Neuron (in vitro differentiated cells): ENCODE measurements around the gene EHHADH.
"Not testable (repeated sequence)": the region's sequence is repeated elsewhere in the genome, so short reads cannot be mapped to it uniquely, and the experiment has no call there.

Experiments
- H2AFZ ChIP-seq: one replicate; pipeline ENCODE4 v1.6.1; 2013; ENCODE audit warnings: low read depth, mild to moderate bottlenecking, inconsistent platforms, low read length, moderate library complexity
- H3K27me3 ChIP-seq: one replicate; pipeline ENCODE4 v1.6.1; 2013; ENCODE audit warnings: low read length; ENCODE audit not compliant: insufficient read depth
- H3K36me3 ChIP-seq: one replicate; pipeline ENCODE4 v1.6.1; 2013; ENCODE audit warnings: low read length; ENCODE audit not compliant: insufficient read depth
- H3K4me1 ChIP-seq: one replicate; pipeline ENCODE4 v1.6.1; 2013; ENCODE audit warnings: low read length; ENCODE audit not compliant: insufficient read depth
- H3K4me3 ChIP-seq: 2 replicates; pipeline ENCODE4 v1.5.1; 2013; ENCODE audit warnings: mild to moderate bottlenecking, low read length, moderate library complexity
- H3K9me3 ChIP-seq: one replicate; pipeline ENCODE4 v1.6.1; 2013; ENCODE audit warnings: low read length

Gene EHHADH

DNA sequence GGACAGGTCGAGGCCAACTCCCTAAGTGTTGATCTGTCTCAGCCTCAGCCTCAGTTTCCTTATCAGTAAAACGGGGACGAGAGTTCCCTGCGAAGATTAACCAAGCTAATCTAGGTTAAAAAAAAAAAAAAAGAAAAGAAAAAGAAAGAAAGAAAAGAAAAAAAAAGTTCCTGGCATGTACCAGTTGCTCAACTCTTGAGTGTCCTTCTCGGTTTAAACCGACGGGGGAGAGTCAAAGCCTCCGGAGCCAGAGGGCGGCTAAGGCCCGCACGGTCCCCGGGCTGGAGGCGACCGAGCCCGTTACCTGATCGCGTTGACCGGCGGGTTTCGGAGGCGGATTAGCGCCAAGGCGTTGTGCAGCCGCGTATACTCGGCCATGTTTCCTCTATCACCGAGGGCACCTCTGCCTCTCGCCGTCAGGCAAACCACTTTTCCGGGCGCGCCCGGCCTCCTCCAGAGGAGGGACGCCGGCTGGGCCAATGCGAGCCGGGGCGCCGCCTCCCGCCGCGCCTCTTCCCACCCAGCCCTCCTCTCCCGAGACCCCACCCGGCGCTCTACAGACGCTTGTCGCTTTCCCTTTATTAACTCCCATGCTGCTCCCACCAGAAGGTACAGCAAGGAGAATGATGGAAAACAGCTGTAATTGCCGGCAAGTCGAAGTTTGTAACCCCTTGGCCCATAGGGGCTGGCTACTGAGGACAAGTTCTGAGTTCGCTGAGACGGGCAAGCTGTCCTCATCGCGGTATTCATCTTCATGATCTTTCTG, at the start of gene EHHADH:
Gene EHHADH (minus strand): TSS at position 405 of the 766 bp plus-strand sequence. CDS start 27 bp downstream, at position 378.
- Histone ChIP-seq H3K27me3 (no peaks in the 10 kb centered on the region), H3K36me3 (no peaks in the 10 kb centered on the region), H3K4me3 (no peak within 1 kb of the TSS), H3K4me1 (no peaks in the 10 kb centered on the region), H3K9me3 (peaks cover 7% of the 10 kb centered on the region), H2AFZ (no peak within 1 kb of the TSS)

DNA sequence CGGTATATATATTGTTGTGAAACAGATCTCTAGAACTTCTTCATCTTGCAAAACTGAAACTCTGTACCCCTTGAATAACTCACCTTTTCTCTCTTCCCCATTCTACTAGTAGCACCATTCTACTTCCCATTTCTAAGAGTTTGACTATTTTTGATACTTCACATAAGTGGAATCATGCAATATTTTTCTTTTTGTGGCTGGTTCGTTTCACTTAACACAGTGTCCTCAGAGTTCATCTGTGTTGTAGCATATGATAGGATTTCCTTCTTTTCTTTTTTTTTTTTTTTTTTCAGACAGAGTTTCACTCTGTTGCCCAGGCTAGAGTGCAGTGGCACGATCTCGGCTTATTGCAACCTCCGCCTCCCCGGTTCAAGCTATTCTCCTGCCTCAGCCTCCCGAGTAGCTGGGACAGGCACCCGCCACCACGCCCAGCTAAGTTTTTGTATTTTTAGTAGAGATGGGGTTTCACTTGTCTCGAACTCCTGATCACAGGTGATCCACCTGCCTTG, 46.1 kb upstream of the EHHADH start:
- H3K4me3 ChIP-seq, H3K36me3 ChIP-seq, H3K9me3 ChIP-seq, H3K4me1 ChIP-seq, H2AFZ ChIP-seq, H3K27me3 ChIP-seq: not testable (repeated sequence)

DNA sequence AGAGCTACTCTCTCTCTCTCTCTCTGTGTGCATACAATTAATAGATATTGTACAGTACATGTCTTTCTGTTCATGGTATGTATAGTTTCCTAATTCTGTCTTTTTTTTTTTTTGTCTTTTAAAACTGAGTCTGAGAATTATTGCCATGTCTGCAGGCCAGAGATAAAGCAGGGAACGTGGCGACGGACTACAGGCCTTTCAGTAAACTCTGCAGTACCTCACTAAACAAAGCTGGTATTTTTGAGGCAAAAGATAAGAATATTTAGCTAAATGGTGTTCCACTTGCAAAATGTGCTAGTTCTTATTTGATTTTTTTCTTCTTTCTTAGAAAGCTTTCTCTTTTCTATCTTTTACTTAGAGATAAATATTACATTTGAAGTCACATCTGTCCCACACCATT, 44.0 kb upstream of the EHHADH start:
- Histone ChIP-seq H3K4me3 (no peak overlapping the region), H3K4me1 (no peaks in the 10 kb centered on the region), H3K9me3 (no peaks in the 10 kb centered on the region), H2AFZ (no peak overlapping the region), H3K27me3 (no peaks in the 10 kb centered on the region), H3K36me3 (peaks cover under 1% of the 10 kb centered on the region)

DNA sequence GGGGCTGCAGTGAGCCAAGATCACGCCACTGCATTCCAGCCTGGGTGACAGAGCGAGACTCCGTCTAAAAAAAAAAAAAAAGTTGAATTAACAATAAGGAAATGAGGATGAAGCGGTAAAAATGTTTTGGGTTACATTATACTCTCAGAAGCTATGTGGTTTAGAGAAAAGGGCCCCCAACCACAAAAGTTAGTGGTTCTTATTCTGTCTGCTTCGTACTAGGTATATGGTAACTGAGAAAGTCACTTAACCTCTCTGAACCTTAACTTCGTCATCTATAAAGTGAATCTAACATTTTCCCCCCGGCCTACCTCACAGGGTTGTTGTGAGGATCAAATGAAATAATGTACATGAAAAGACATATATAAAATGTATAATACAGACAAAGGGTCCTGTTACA, 38.4 kb upstream of the EHHADH start:
- no peak overlapping the region for H3K4me3 ChIP-seq
- H3K36me3 ChIP-seq: peaks cover 9% of the 10 kb centered on the region
- H3K9me3 ChIP-seq: no peaks in the 10 kb centered on the region
- H3K4me1 ChIP-seq: no peaks in the 10 kb centered on the region
- no peak overlapping the region for H2AFZ ChIP-seq
- no peaks in the 10 kb centered on the region for H3K27me3 ChIP-seq

DNA sequence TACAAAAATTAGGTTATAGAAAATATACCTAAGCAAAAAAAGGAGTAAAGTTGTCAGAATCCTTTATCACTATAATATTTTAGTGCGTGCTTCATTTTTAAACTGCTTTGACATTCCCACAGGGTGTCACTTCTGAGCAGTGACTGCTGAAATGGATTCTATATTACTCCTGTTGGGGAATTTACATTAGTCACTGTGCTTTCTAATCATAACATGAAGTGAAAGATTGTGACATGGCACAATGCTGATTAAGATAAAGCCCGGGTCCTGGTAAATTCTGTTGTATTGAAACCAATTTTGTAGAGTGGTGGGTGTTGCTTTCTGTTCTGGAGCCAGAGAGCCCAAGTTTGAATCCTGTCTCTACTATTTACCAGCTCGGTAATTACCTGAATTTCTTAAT, 36.4 kb upstream of the EHHADH start:
- H3K9me3 ChIP-seq: no peaks in the 10 kb centered on the region
- no peak overlapping the region for H3K4me3 ChIP-seq
- H2AFZ ChIP-seq: no peak overlapping the region
- no peaks in the 10 kb centered on the region for H3K27me3 ChIP-seq
- peaks cover 9% of the 10 kb centered on the region for H3K36me3 ChIP-seq
- H3K4me1 ChIP-seq: no peaks in the 10 kb centered on the region

DNA sequence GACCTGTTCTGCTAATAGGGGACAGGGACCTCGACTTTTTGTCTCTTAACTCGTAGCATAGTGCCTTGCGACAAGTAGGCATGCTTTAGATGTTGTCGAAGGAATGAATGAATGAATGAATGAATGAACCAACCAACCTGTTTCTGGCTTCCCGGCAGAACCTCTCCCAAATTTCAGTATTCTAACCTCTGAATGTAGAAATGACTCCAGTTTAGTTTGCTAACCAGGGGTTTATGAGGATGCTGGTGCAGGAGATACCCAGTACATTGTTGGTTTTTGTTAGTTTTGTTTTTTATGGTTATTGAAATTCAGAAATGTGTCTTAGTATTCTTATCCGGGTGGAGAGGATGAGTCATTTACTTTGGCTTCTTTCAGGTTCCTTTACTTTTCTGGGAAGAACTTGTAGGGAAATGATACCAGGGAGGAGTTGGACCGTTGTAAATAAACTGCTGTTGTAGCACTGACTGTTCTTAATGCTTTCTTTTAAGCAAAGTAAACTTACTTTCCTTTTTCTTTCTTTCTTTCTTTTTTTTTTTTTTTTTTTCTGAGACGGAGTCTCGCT, 29.6 kb upstream of the EHHADH start:
- peak overlapping the region; percentile 82 for H3K4me3 ChIP-seq
- H3K9me3 ChIP-seq: no peaks in the 10 kb centered on the region
- peaks cover 11% of the 10 kb centered on the region for H3K4me1 ChIP-seq
- no peaks in the 10 kb centered on the region for H3K36me3 ChIP-seq
- no peaks in the 10 kb centered on the region for H3K27me3 ChIP-seq
- H2AFZ ChIP-seq: peak overlapping the region; percentile 84

DNA sequence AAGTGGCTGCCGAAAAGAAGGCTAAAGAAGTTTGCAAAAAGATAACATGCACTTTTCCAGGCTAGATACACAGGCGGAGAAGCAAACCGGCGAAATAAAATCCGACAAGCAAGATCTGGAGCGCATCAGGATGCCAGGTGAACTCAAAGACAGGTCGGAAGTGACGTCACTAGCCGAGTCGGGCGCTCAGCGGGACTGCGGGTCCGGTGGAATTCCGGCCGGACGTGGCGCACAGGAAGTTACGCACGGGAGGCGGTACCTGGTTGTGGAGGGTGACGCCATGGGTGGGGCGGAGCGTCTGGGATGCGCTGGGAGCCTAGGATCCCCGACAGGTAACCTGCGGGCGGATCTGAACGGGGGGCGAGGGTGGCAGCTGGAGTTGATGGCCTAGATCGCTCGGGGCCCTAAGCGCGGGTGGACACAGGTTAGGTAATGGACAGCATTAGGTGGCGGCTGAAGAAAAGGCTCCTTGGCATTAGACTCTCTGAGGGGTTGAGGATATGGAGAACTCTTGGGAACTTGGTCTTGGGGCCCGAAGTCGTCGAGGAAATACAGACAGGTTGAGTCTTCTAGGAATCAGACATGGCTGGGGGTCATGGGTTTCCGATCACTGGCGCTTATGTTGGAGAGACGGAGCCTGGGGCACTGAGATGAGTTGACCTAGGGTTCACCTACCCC, 29.0 kb upstream of the EHHADH start:
- Histone ChIP-seq H3K9me3 (no peaks in the 10 kb centered on the region), H3K36me3 (no peaks in the 10 kb centered on the region), H3K4me1 (peaks cover 11% of the 10 kb centered on the region), H3K4me3 (peak overlapping the region; percentile 82), H3K27me3 (no peaks in the 10 kb centered on the region), H2AFZ (peak overlapping the region; percentile 84)

DNA sequence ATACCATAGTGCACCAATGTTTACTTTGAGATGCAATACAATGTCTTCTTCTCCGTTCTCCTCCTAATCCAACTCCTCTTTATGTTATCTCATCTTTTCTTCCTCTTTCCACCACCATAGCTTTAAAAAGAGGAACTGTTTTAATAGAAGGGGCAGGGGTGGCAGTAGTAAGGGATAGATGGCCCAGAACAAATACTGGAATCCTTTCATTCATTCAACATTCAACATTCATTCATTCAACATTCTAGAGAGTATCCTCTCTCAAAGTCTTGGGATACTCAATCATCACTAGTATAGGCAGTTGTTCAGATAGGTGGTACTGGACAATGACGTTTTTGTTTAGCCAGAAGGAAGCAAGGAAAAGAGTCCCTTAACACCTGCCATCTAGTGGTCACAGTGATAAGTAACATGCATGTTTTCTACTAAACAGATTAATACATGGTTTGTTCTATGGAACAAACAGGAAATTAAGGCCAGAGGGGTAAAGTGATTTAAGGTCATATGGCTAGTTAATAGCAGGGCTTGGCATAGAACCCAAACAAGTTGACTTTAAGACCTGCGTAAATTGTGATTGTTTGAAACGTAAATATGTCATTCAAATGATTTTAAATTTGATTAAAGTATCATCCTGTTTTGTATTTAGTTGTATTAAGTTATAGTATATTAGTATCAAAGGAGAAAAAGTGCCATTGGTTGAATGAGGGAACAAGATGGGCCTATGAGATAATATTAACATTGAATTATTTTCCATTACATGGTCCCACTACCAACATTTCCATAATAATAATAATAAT, 26.9 kb upstream of the EHHADH start:
- H3K36me3 ChIP-seq: no peaks in the 10 kb centered on the region
- H3K4me1 ChIP-seq: peaks cover 11% of the 10 kb centered on the region
- peak overlapping the region; percentile 8 for H3K4me3 ChIP-seq
- no peak overlapping the region for H2AFZ ChIP-seq
- H3K9me3 ChIP-seq: no peaks in the 10 kb centered on the region
- no peaks in the 10 kb centered on the region for H3K27me3 ChIP-seq

DNA sequence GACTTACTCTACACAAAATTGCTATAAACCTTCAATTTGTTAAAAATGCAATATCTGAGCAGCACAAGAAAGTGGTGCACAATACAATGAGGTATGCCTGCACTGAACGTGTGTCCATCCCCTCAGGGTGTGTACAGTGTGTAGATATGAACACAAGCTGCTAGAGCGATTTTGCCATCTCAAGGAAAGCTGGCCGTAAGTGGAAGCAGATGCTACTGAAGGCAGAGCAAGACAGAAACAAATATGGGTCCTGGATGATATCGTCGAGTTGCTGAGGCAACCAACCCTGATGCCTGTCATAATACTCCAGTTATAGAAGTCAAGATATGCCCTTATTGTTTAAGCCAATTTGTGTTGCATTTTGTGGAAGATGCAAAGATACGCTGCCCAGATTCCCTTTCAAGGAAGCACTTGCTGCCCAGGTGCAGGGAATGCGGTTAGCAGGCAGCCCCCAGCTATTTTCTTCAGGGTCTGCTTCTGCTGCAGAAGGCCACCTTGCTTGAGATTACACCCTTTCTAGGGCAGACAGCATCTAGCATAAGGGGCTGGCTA, 25.8 kb upstream of the EHHADH start:
- Histone ChIP-seq H3K27me3 (no peaks in the 10 kb centered on the region), H3K9me3 (no peaks in the 10 kb centered on the region), H3K4me1 (peaks cover 11% of the 10 kb centered on the region), H3K4me3 (no peak overlapping the region), H2AFZ (no peak overlapping the region), H3K36me3 (no peaks in the 10 kb centered on the region)

DNA sequence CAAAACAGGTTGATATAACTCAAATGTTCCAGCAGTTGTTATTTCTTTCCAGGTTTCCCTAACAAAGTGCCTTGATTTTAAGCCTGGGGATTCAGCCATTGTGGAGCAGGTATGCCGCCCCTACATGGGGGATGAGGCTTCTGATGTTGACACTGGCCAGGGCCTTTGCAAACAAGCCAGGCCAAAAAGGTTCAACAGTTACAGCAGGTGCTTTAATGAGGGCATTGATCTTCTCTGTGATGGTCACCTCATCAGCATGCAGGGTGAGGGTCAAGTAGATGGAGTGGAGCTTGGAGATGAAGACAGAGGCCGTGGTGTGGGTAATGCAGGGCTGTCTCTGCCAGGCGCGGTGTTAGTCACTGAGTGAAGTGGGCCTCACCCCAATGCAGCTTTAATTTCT, 22.6 kb upstream of the EHHADH start:
- H3K27me3 ChIP-seq: no peaks in the 10 kb centered on the region
- no peaks in the 10 kb centered on the region for H3K4me1 ChIP-seq
- H3K9me3 ChIP-seq: no peaks in the 10 kb centered on the region
- H3K4me3 ChIP-seq: no peak overlapping the region
- no peaks in the 10 kb centered on the region for H3K36me3 ChIP-seq
- H2AFZ ChIP-seq: no peak overlapping the region

DNA sequence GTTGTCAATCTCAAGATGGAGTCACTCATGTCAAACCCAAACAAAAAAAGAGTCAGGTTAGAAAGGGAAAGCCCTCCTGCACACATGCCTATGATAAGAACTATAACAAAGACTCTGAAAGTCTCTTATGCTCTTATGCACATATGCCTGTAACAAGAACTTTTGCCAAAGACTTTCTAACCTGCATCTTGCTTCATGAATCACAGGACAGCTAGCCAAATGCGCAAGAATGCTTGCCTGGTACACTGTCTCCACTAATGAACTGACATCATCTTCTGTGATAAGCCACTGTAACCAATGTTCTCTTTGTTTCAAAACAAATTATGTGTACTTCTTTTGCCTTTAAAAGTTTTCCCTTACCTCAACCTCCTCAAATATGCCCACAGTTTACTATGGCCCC, 18.2 kb upstream of the EHHADH start:
- H2AFZ ChIP-seq: no peak overlapping the region
- H3K27me3 ChIP-seq: no peaks in the 10 kb centered on the region
- H3K9me3 ChIP-seq: no peaks in the 10 kb centered on the region
- no peak overlapping the region for H3K4me3 ChIP-seq
- H3K4me1 ChIP-seq: no peaks in the 10 kb centered on the region
- no peaks in the 10 kb centered on the region for H3K36me3 ChIP-seq

DNA sequence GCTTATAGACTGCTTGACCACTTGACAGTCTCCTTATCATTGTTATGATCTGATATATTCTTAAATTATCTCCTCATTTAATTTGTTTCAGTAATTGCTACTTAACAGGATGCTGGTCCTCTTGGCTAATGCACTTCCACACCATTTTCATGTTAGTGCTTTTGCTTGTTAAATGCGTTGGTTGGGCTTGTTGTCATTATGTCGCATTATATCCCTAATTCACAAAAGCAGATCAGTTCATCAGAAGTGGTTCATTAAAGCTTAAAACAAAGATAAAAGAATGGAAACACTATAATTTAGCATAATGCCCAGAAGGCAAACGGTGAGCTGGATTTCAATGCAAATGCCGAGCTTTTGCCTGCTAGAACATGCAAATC, 17.1 kb upstream of the EHHADH start:
- Histone ChIP-seq H3K4me3 (no peak overlapping the region), H3K4me1 (no peaks in the 10 kb centered on the region), H3K36me3 (no peaks in the 10 kb centered on the region), H2AFZ (no peak overlapping the region), H3K27me3 (no peaks in the 10 kb centered on the region), H3K9me3 (no peaks in the 10 kb centered on the region)
